Measurements from ENCODE around the gene SLC26A1.

- TF ChIP-seq CTCF (IDR thresholded peaks at IDR 0.05) (no peak), POLR2A (IDR thresholded peaks at IDR 0.05) (no peak)
Measured at GRCh38 chr4:1030559-1030958, 37.4 kb upstream of the SLC26A1 start.
